Measurements from ENCODE around the gene PXDN. TPM values are rescaled to one million over a fixed set of nuclear protein-coding genes. Genes with fewer than 3 reads are reported as not detected.

The PXDN gene
- total and polyA plus RNA-seq, 10 of the 15 experiments (the other 5 are each of a cell fraction or from before 2014, with no cell fraction given) = 0.12 to 0.69 (median 0.23) TPM; not detected in 5

- no peaks in the 10 kb centered on the region for H3K36me3 ChIP-seq (ENCODE audit: control insufficient read depth in 2 of 2, insufficient read depth in 2 of 2, low read length in 1 of 2)
- no TSS peak for BruUV-seq (replicated peaks)
- POLR2A ChIA-PET = no interaction called here
- in situ Hi-C loops (cut with MboI) (no loop called here), intact Hi-C loops (cut with micrococcal nuclease; ENCODE audit: unreplicated experiment) (no loop called here)
- no peak for TF ChIP-seq BHLHE40 (IDR thresholded peaks at IDR 0.05; ENCODE audit: borderline replicate concordance in 1 of 2, low read depth in 2 of 2, low read length in 1 of 2)
- no peak for TF ChIP-seq SUPT20H (IDR thresholded peaks at IDR 0.05; ENCODE audit: borderline replicate concordance, control insufficient read depth, low read depth, low read length)
- TF ChIP-seq RAD21 (IDR thresholded peaks at IDR 0.05; ENCODE audit: insufficient read depth, low read depth, low read length) = no peak
- TF ChIP-seq SRF (IDR thresholded peaks at IDR 0.05; ENCODE audit: low read depth in 2 of 2, low read length in 2 of 2) = no peak
- no peak for TF ChIP-seq IKZF2 (IDR thresholded peaks at IDR 0.05)
- TF ChIP-seq ESRRA (IDR thresholded peaks at IDR 0.05; ENCODE audit: low read length) = no peak
- TF ChIP-seq ZSCAN29 (IDR thresholded peaks at IDR 0.05) = no peak
- no peak for TF ChIP-seq CHD1 (IDR thresholded peaks at IDR 0.05; ENCODE audit: low read depth, low read length)
- H3K4me1 ChIP-seq (ENCODE audit: control insufficient read depth, insufficient read depth, low read length) = no peaks in the 10 kb centered on the region
- SMC1A ChIA-PET (ENCODE audit: uncharacterized antibody, unreplicated experiment) = no interaction called here
- H2AFZ ChIP-seq (ENCODE audit: control insufficient read depth, low read depth, low read length) = no peak overlapping the region
- no peak overlapping the region for H3K27ac ChIP-seq (ENCODE audit: control insufficient read depth, insufficient read depth)
- no peak overlapping the region for H3K4me2 ChIP-seq (ENCODE audit: control insufficient read depth, insufficient read depth)
- no peaks in the 10 kb centered on the region for H3K27me3 ChIP-seq (replicated peaks in 1 of 2; ENCODE audit: control insufficient read depth in 2 of 2, insufficient read depth in 2 of 2, low read length in 1 of 2)
- DNase-seq (ENCODE audit: low read depth, low spot score) = no peak
- H3K4me3 ChIP-seq = no peak overlapping the region
- H3K79me2 ChIP-seq (ENCODE audit: control insufficient read depth, insufficient read depth, low read length) = no peaks in the 10 kb centered on the region
- RAD21 ChIA-PET (ENCODE audit: unreplicated experiment) = no interaction called here
- H3K9ac ChIP-seq (ENCODE audit: control insufficient read depth, insufficient read depth, low read length) = no peak overlapping the region
- H3K9me3 ChIP-seq (replicated peaks; ENCODE audit: control insufficient read depth, insufficient read depth, low read length) = no peaks in the 10 kb centered on the region; the same call in 1 of the 3 replicates
- 70% methylated on average over 14 of the region's 14 CpGs for WGBS (ENCODE audit: insufficient coverage, insufficient replicate concordance, low lambda C conversion rate, missing lambda C conversion rate)
- no peaks in the 10 kb centered on the region for H4K20me1 ChIP-seq (ENCODE audit: control insufficient read depth, insufficient read depth)
- CTCF ChIA-PET = no interaction called here
- no peak for ATAC-seq
- FAIRE-seq = no peak
These were observed 90.2 kb downstream of the PXDN start for GRCh38 chr2:1653956-1654695.

All from GM12878 (cell line).